Fibroblast of skin of scalp (primary cell): ENCODE data around the gene GPR155.
"Not testable (repeated sequence)": the region's sequence is repeated elsewhere in the genome, so short reads cannot be mapped to it uniquely, and the experiment has no call there.

ENCODE experiments used
- DNase-seq: peaks from one replicate; pipeline ENCODE4 v3.0.0-alpha.2; 2013

Gene GPR155

DNA sequence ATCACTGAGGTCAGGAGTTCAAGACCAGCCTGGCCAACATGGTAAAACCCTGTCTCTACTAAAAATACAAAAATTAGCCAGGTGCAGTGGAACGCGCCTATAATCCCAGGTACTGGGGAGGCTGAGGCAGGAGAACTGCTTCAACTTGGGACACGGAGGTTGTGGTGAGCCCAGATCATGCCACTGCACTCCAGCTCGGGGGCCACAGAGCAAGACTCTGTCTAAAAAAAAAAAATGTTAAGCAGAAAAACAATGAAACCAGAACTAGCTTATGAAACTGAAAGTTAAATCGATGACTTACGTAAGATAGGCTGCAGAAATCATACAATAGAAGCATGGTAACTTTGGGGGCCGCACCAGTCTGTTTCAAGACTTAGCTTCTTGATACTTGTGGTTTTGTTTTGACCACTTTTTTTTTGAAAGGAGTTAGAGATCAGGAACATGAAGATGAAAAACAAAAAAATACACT lies 6.2 kb upstream of the GPR155 start:
- DNase-seq, result no peak

DNA sequence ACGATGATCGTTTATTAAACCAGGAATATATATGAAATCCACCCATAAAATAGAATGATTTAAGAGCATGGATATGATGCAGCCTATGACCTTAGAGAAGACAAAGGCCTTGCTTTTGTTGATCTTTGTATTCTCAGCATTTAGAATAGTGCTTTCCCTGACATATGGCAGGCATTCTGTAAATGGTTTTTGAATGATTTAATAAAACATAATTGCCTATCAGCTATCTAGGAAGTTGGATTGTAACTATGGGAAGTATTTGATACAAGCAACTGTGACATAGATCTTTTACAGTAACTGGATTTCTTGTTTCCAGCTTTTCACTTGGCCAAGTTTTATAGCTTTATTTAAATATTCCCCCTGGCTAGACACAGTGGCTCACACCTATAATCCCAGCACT lies 5.1 kb upstream of the GPR155 start:
- DNase-seq, result no peak

DNA sequence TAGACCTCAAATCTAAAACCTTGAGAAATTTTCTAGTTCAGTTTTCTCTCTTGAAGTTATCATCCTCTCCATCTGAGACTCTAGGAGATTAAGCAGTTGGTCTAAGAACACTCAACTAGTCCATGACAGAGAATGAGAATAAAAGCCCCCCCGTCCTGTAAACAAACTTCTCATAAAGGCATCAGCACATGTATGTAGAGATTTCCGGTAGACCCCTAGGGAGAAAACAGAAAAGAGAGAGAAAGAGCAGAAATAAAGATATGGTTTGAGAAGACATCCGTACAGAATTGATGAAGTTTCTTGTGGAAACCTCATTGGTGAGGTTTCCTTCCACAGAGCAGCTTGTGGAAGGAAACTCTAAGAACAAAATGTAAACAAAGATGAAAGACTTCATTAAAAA lies 3.2 kb upstream of the GPR155 start:
- no peak for DNase-seq

DNA sequence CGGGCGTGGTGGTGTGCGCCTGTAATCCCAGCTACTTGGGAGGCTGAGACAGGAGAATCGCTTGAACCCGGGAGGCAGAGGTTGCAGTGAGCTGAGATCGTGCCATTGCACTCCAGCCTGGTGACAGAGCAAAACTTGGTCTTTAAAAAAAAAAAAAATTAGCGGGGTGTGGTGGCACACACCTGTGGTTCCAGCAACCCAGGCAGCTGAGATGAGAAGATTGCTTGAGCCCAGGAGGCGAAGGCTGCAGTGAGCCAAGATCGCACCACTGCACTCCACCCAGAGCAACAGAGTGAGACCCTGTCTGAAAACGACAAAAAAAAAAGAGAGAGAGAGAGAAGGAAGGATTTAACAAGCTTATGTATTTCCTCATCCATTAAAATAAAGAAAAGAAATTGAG lies 2.7 kb upstream of the GPR155 start:
- DNase-seq, result not testable (repeated sequence)

DNA sequence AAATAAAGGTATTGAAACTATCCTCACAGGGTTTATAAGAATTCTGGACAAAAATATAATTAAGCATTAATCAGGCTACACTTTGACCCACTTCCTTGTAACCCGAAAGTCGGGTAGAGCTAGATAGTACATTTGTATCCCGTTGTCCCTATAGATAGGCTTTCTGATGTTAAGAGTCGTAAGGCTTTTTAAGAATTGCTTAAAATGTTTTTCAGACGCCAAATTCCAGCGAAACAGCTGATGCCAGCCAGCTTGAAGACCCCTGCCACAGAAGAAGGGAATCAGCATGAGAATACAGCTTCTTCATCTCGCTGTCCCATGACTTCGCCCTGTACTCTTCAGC lies 962 bp upstream of the GPR155 start:
- DNase-seq, result no peak

DNA sequence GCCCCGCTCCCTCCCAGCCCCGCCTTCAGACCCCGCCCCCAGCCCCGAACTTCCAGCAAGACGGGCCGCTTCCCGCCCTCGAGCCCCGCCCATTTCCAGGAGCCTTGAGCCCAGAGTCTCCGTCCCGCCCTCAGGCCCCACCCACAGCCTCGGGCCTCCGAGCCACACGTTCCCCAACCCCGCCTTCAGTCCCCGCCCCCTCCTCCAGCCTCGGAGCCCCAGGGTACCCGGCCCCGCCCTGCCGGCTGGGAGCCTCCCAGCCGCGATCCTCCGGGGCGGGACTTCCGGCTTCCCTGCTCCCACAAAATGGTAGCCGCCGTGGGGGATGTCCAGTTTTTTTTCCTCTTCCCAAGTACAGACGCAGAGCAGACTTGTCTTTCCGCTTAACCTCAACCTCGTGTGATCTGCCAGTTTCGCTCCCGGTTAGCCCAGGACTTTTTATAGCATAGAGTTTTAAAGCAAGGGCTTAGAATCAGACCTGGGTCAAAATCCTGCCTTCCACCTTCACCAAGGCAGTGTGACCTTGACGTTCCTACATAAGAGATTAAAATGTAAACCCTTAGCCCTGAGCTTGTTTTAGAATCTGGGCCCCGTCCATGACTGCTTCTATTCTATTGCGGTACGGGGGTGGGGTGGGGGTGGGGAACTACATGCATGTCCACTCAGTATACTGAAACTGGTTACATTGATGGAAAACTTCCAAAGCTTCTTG lies 435 bp upstream of the GPR155 start:
- peak; percentile 99 for DNase-seq

DNA sequence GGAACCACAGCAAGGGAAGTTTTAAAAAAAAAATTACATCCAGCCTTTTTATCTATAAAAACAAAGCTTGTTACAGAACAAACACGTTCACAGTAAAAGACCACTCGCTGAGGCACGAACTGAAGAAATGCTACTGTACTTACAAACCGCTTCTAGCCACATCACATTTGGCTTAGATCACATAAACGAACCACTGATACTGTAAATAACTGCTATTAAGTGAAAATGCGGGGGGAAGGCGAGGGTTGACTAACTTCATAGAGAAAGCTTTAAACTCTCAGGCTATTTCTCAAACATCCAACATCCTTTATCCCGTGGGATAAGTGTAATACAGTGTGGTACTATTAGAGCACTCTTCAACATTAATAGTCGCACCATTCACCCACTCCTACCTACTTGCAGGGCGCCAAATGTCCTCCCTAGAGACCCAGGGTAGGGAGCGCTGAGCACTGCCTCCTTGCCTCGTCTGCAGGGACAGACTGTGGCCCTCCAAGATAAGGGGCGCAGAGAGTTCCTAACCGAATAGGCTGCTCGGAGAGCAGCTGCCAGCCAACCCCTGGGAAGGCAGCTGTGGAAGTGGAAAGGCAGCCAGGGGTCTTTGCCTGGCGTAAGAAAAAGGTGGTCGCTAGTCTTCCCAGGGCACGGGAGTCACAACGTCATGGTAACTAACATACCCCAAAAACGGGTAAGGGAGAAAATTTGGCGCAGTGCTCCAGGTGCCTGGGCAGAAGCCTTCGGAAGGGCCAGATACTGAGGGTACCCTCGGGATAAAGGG lies 854 bp downstream of the GPR155 start:
- DNase-seq, result no peak

DNA sequence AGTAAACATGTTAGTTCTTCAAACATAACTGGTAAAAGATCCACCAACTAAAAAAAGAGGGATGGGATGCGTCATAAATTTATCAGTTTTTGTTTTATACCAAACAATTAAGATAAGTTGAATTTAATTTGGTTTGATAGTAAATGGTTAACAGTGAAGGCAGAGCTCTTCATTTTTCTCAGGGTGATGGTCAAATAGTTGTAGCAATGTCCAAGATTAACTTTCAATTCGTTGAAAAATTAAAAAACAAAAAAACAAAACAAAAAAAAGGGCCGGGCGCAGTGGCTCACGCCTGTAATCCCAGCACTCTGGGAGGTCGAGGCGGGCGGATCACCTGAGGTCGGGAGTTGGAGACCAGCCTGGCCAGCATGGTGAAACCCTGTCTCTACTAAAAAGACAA lies 1.8 kb downstream of the GPR155 start:
- DNase-seq, result not testable (repeated sequence)

DNA sequence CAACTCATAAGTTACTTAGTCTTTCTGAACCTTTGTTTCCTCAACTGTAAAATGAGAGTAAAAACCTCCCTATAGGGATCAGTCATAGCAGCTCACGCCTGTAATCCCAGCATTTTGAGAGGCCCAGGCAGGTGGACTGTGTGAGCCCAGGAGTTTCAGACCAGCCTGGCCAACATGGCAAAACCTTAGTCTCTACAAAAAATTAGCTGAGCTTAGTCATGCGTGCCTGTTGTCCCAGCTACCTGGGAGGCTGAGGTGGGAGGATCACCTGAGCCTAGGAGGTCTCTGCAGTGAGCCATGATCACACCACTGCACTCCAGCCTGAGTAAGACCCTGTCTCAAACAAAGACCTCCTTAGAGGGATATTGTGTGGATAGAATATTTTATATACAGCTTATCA lies 2.3 kb downstream of the GPR155 start:
- DNase-seq, result no peak

DNA sequence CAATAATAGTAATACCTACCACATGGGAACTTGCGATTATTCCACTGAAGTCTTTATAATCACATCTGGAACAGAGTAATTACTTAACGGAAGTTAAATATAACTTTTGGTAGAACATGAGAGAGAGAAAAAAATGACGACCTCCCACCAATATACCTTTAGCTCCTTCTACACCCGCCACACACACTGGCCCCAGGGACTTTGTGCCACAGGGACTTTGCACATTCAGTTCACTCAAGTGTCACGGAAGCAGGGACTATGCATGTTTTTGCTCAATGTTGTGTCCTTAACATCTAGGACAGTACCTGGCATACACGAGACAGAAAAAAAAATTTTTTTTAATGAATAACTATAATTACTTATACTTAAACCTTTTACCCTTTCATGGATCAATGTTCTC lies 4.0 kb downstream of the GPR155 start:
- no peak for DNase-seq

DNA sequence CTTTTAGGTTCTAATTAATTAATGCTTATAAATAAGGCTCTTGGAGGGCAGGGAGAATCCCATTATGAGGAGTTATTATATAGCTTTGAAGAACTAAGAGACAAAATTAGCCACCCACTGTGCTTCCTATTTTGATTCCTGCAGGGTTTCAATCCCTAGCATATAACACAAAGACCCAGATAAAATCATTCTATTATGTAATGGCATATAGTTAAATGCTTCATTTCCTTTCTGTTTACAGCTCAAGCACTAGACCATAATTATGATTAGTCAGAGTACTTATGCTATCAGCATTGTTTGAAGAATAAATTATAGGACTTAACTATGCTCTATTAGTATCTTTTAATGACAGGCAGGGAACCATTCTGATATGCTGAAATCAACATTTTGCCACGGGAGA lies 9.1 kb downstream of the GPR155 start:
- DNase-seq, result no peak

DNA sequence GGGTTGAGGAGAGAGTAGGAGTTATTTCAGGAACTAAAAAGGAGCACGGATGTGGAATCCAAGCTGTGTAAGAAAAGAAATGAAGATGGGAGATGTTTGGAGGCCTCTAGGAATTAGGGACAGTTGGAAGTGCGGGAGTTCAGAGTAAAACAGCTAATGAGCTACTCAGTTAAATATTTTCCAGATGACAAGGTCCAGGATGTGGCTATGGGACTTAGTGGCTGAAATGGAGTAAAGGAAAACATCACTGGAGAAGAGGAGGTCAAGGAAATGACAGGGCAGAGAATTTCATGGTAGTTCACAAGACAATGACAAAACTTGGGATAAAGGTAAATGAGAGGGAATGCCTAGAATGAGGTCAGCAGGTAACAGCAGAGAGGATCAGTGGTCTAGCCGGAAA lies 13.0 kb downstream of the GPR155 start:
- peak; percentile 52 for DNase-seq

DNA sequence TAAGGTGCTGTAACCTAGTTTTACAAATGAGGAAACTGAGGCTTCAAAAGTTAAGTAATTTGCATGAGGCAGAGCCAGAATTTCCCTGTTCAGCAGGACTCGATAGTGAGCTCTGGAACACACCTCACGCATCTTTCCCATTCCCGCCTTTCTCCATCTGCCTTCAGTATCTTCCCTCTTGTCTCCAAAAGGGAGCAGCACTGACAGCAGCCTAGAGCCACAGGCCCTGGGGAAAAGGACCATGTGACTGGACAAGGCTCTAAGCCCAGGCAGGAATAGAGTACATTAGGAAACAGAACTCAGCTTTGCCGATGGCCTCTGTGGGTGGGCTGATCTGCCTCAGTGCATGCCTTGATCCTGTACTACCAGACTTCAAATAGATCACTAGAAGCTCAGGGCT lies 21.5 kb downstream of the GPR155 start:
- peak; percentile 31 for DNase-seq

DNA sequence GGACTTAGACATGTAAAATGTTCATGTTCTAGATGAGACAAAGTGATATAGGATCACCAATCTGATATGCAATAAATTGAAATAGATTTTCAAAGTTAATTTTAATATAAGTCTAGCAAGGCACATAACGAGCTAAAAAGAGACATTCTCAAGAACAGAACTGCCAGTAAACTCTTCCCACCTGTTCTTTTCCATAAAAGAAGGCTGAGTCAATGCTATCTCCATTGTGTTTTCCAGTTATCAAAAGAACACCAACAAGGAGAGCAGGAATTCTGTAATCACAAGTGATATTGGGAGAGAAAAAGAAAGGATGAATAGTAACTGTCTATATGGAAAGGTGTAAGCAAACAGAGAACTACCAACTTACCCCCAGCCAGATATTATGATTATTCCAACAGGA lies 25.6 kb downstream of the GPR155 start:
- DNase-seq, result no peak

DNA sequence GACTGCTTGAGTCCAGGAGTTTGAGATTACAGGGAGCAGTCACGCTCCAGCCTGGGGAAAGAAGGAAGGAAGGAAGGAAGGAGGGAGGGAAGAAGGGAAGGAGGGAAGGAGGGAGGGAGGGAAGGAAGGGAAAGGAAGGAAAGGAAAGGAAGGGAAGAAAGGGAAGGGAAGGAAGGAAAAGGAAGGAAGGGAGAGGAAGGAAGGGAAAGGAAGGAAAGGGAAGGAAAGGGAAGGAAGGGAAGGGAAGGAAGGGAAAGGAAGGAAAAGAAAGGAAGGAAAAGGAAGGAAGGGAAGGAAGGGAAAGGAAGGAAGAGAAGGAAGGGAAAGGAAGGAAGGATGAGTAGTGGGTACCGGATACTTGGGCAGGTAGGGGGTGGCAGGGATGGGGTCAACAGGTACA lies 32.3 kb downstream of the GPR155 start:
- no peak for DNase-seq

DNA sequence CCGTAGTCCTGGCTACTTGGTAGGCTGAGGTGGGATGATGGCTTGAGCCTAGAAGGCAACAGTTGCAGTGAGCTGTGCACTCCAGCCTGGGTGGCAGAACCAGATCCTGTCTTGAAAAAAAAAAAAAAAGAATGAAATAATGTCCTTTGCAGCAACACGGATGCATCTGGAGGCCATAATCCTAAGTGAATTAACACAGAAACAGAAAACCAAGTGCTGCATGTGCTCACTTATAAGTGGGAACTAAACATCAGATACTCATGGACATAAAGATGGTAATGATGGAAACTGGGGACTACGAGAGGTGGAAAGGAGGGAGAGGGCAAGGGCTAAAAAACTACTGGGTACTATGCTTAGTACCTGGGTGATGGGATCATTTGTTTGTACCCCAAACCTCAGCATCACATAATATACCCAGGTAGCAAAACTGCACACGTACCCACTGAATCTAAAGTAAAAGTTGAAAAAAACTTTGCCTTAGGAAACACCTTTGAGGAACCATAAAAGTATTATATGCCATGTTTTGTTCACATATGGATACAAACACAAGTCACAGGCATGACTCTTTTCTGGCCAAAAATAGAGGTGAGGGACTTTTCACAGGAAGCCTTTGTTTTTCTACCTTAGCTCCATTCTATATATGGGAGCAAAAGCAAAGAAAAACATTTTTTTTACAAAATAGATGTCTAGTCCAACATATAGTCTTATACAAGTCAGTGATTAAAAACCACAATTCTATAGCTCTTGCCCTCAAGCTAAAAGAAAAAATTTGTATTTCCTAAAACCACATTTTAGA lies 36.6 kb downstream of the GPR155 start:
- no peak for DNase-seq

DNA sequence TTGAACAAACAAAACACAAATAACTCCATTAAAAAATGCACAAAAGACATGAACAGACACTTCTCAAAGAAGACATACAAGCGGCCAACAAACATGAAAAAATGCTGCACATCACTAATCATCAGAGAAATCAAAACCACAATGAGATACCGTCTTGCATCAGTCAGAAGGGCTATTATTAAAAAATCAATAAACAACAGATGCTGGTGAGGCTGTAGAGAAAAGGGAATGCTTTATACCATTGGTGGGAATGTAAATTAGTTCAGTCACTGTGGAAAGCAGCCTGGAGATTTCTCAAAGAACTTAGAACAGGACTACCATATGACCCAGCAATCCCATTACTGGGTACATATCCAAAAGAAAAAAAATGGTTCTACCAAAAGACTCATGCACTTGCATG lies 37.8 kb downstream of the GPR155 start:
- no peak for DNase-seq

DNA sequence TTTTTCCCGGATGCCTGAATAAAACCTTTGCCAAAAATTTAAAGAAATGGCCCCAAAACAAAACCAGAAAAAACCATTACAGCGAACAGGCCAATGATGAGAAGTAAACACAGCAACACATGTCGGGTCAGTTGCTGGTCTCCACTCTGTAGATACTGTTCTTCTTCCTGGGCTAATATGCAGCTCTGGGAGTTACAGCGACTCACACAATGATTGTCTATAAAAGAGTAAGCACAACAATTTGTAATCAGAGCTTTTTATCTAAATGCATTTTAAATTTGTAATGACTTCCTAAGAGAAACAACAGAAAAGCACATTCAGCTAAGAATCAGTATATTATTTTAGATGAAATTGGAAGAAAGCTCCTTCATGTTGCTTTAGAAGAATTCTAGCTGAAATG lies 40.3 kb downstream of the GPR155 start:
- no peak for DNase-seq

DNA sequence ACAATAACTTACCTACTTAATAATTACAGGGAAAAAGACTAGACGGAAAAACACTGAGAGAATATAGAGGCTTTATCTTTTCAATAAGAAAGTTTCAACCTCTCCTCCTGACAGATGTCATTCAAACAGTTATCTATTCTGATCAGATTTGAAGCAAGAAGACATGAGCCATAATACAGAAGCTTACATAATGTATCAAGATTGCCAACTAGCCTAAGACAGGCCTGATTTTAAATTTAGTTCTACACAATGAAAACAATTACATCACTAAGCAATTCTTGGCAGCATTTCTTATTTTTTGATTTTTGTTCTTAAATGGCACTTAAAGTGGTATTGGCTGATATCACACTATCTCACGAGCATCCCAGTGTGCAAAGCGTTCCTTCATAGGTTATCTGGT lies 41.6 kb downstream of the GPR155 start:
- DNase-seq, result peak; percentile 17

DNA sequence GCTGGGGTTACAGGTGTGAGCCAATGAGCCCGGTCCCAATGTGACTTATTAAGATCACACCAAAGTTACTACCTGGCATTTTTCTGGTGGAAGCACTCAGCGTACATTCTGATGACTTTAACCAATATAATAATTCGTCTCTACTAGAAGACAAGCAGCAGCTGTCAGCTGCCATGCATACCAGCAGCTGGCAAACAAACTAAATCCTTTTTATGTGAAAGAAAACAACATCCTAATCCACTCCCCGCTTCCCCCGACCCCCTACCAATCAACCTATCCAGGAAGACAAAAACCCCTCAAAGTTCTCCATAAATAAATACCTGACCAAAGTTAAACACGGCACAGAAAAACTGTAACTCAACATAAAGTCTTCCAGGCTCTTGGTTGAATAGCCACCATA lies 42.1 kb downstream of the GPR155 start:
- DNase-seq, result no peak

DNA sequence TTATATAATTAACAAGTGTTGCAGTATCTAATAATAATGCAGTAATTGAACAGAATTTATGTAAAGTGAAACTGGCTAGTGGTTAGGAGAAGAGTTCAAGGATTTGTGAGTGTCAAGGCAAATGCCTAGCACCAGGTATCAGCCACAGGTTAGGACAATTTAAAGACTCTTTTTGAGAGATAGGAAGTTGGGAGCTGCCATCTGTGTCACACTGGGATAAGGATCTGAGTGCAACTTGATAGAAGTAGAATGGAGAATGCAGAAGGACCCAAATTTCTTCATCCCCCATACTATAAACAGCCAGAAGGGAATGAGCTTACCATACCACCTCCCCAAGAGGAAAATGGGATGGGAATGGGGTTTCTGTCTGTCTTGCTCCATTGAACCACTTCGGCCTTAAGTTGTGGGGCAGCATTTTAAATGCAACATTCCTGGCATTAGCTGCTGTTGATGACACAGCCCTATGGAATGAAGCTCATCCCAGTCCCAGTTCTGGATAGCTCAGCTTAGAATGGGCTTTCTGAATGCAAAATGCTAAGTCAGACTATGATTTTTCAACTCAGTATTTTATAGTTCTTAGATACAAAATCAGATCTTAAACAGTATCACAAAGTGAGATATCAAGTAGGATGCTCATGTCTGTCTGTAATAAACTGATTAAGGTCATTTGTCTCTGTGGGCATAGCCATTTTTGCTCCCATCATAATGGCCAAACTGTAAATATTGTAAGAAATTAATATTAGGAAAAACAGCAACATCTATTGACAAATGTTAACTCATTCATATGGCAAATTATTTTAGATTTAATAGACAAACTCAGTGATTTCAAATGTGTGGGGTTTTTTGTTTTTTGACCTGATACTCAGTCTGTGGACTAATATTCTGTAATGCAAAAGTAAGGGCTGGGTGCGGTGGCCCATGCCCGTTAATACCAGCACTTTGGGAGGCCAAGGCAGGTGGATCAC lies 44.0 kb downstream of the GPR155 start:
- peak; percentile 89 for DNase-seq

DNA sequence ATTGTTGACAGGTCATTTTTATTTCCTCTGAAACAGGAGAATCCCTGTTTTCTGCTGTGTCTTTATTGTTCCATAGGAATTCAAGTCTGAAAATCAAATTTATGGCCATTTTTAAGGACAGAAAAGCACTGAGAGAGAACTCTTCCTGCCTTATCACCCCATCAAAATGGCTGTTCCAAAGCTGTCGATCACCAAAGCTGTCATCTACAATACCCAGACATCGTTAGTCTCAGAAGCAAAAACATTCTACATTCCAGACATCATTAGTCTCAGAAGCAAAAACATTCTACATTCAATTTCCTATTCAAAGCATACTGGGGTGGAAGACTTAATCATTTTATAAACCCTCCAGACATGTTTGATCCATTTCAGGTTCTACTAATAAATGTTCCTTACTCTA lies 46.9 kb downstream of the GPR155 start:
- no peak for DNase-seq
